Lower lobe of right lung (tissue), 2 donors: ENCODE results near the gene PRM1. TPM values are rescaled to one million over a fixed set of nuclear protein-coding genes. Genes with fewer than 3 reads are reported as not detected.
A peak's percentile ranks its signal among the peaks of the same experiment; 100 is the strongest.
"Not testable (repeated sequence)": the region's sequence is repeated elsewhere in the genome, so short reads cannot be mapped to it uniquely, and the experiment has no call there.

Experiments
- ATAC-seq, 2 donors: fragments of 200-7000 bp; cut with Tn5 transposase; one replicate each; pipeline ENCODE4 v1.9.1; 2020 to 2022; ENCODE audit warnings: mild to moderate bottlenecking in 2 of 2, moderate library complexity in 2 of 2
- DNase-seq: peaks from one replicate; pipeline ENCODE4 v3.0.0-alpha.2; 2020
- H3K27ac ChIP-seq: fragments of 200-600 bp; one replicate; pipeline ENCODE4 v1.8.0; 2022
- H3K27me3 ChIP-seq: fragments of 200-600 bp; one replicate; pipeline ENCODE4 v1.8.0; 2022; ENCODE audit warnings: low read depth
- H3K36me3 ChIP-seq: fragments of 200-600 bp; one replicate; pipeline ENCODE4 v1.8.0; 2022; ENCODE audit warnings: mild to moderate bottlenecking
- H3K4me1 ChIP-seq: fragments of 200-600 bp; one replicate; pipeline ENCODE4 v1.8.0; 2022
- H3K4me3 ChIP-seq: fragments of 200-600 bp; one replicate; pipeline ENCODE4 v1.8.0; 2022; ENCODE audit warnings: mild to moderate bottlenecking
- H3K9me3 ChIP-seq: fragments of 200-600 bp; one replicate; pipeline ENCODE4 v1.8.0; 2022
- intact Hi-C: fragments of 100-400 bp; cut with DNase I; formaldehyde crosslinking; loops from one replicate; pipeline ENCODE4 v1.11.0; 2022
- total RNA-seq: library from RNA; stranded (reverse); fragmentation: NEBNext Ultra II Directional; extraction: Animal tissue kit (Norgen Biotek cat#: 25700); gene quantifications from one replicate; pipeline ENCODE4 v1.2.1, GENCODE V29; 2021
- TF ChIP-seq, protein P1 (sequence below): fragments of 200-600 bp; IDR thresholded peaks from one replicate; pipeline ENCODE4 v1.8.0; 2022; ENCODE audit warnings: antibody characterized with exemption, mild to moderate bottlenecking
- donor health status: DM: no; HTN: yes; CAD: no; lungs with severe emphysema.

PRM1 gene
- total RNA-seq, 1 donor from 2014 or later = not detected

DNA sequence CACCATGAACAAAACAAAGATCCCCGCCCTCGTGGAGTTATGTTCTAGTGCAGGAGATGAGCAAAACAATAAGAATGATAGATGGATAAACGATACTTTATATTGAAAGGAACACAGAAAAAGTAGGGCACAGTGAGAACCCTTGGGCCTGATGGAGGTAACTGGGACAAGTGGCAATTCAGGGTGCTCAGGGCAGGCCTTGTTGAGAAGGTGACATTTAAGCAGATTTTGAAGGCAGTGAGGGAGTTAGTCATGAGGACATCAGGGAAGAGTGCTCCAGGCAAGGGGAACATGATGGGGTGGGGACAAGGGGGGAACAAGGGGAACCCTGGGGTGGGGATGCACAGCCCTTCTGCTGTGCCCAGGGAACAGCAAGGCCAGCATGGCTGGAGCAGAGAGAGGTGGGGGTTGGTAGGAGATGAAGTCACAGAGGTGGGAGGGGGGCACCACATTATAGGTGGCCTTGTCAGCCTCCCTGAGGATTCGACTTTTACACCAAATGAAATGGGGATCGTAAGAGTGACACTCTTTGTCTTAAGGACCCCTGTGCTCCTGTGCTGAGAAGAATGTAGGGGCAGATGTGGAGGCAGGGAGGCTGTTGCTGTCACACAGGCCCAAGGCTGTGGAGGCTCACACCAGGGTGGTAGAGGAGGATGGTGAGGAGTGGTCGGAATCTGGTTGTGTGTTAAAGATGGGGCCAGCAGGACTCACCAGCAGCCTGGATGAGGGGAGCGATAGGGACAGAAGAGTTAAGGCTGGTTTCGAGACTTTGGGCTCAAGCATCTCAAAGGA lies 9.2 kb upstream of the PRM1 start:
- no peak for DNase-seq
- no peaks in the 10 kb centered on the region for H3K27me3 ChIP-seq
- no peak overlapping the region for H3K27ac ChIP-seq
- H3K4me1 ChIP-seq = no peaks in the 10 kb centered on the region
- intact Hi-C loops = no loop called here
- H3K4me3 ChIP-seq = no peak overlapping the region
- TF ChIP-seq, protein P1, sequence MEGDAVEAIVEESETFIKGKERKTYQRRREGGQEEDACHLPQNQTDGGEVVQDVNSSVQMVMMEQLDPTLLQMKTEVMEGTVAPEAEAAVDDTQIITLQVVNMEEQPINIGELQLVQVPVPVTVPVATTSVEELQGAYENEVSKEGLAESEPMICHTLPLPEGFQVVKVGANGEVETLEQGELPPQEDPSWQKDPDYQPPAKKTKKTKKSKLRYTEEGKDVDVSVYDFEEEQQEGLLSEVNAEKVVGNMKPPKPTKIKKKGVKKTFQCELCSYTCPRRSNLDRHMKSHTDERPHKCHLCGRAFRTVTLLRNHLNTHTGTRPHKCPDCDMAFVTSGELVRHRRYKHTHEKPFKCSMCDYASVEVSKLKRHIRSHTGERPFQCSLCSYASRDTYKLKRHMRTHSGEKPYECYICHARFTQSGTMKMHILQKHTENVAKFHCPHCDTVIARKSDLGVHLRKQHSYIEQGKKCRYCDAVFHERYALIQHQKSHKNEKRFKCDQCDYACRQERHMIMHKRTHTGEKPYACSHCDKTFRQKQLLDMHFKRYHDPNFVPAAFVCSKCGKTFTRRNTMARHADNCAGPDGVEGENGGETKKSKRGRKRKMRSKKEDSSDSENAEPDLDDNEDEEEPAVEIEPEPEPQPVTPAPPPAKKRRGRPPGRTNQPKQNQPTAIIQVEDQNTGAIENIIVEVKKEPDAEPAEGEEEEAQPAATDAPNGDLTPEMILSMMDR = no peak
- peak in 1 of 2 donors; percentile 39 for ATAC-seq
- no peaks in the 10 kb centered on the region for H3K9me3 ChIP-seq
- no peaks in the 10 kb centered on the region for H3K36me3 ChIP-seq

DNA sequence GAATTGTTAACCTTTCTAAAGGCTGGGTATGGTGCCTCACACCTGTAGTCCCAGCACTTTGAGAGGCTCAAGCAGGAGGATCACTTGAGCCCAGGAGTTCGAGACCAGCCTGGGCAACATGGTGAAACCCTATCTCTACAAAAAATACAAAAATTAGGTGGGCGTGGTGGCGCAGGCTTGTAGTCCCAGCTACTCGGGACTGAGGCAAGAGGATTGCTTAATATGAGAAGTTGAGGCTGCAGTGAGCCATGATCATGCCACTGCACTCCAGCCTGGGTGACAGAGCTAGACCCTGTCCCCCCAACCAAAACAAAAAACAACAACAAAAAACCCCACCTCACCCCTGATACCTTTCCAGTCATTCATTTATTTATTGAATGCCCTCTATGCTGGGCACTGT lies 8.6 kb upstream of the PRM1 start:
- ATAC-seq, H3K27me3 ChIP-seq, H3K27ac ChIP-seq, intact Hi-C loops, DNase-seq, H3K36me3 ChIP-seq, H3K4me3 ChIP-seq, H3K4me1 ChIP-seq, H3K9me3 ChIP-seq: not testable (repeated sequence)

DNA sequence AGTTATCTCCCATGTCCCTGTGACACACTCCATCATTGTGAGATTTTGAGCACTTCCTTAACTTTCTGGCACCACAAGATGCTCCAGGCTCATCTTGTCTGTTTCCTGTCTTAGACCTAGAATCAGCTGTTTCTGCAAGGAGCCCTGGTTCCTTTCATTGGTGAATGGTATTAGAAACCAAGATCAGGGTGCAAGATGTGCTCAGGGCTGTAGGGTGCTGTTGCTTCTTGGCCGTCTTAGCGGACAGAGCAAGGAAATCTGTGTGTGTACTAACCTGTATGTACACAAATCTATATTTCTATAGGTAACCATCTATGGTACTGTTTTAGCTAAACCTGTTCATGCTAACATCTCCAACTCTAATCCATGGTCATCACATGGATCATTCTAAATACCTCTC lies 8.1 kb upstream of the PRM1 start:
- intact Hi-C loops = no loop called here
- TF ChIP-seq, protein P1 = no peak
- DNase-seq (no peak), ATAC-seq (no peak)
- no peaks in the 10 kb centered on the region for H3K9me3 ChIP-seq
- no peak overlapping the region for H3K4me3 ChIP-seq
- H3K4me1 ChIP-seq = no peaks in the 10 kb centered on the region
- no peaks in the 10 kb centered on the region for H3K36me3 ChIP-seq
- H3K27ac ChIP-seq = no peak overlapping the region
- no peaks in the 10 kb centered on the region for H3K27me3 ChIP-seq

DNA sequence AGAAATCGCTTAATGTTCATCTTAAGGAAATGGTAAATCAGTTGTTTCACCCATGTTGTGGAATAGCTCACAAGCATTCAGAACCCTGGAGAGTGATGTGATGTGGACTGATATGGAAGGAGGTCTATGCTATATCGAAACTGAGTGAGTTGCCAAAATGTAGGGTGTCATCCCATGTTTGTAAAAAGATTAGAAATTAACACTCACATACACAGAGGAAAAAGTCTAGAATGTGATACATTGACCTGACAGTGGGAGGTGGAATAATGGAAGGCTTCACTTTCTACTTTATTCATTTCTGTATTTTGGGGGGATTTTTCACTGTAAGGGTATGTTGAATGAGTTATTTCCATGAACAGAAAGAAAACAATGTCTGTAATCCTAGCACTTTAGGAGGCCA lies 4.7 kb upstream of the PRM1 start:
- Histone ChIP-seq H3K36me3 (no peaks in the 10 kb centered on the region), H3K27me3 (no peaks in the 10 kb centered on the region), H3K4me3 (no peak overlapping the region), H3K4me1 (no peaks in the 10 kb centered on the region), H3K9me3 (no peaks in the 10 kb centered on the region), H3K27ac (no peak overlapping the region)
- no peak for DNase-seq
- intact Hi-C loops = no loop called here
- TF ChIP-seq, protein P1 = no peak
- ATAC-seq = no peak

DNA sequence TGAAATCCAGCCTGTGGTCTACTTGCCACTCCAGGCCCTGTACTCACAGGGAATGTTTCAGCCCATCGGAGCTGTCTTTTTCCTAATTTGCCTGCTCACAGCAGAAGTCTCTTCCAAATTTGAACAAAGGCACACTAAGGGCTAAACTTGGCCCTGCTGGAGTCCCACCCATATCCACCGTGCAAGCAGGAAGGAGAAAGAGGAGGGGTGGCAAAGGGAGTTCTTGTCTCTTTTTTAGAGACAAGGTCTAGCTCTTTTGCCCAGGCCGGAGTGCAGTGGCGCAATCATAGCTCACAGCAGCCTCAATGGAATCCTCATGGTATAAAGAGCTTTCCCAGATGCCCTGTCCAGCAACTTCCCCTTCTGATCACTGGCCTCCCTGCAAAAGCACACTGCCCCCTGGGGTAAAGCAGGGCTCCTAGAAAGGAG lies 2.7 kb upstream of the PRM1 start:
- Histone ChIP-seq H3K4me3 (no peak overlapping the region), H3K4me1 (no peaks in the 10 kb centered on the region), H3K9me3 (no peaks in the 10 kb centered on the region), H3K36me3 (no peaks in the 10 kb centered on the region), H3K27ac (no peak overlapping the region), H3K27me3 (no peaks in the 10 kb centered on the region)
- DNase-seq = no peak
- intact Hi-C loops = no loop called here
- TF ChIP-seq, protein P1 = no peak
- ATAC-seq = peak in 1 of 2 donors; percentile 32
